HAP-1 (cell line): ENCODE data around the gene KXD1.
"Not testable (repeated sequence)": the region's sequence is repeated elsewhere in the genome, so short reads cannot be mapped to it uniquely, and the experiment has no call there.

Experiments
- DNase-seq, 2 experiments: peaks; one replicate each; pipeline ENCODE4 v3.0.0-alpha.2; 2016 to 2020; ENCODE audit warnings: low spot score in 2 of 2
- H3K27me3 ChIP-seq: fragments of 250-450 bp; sonication (Bioruptor Pico); 2 replicates; pipeline ENCODE4 v1.5.1; 2020; ENCODE audit warnings: low read depth, mild to moderate bottlenecking, moderate library complexity
- H3K36me3 ChIP-seq: fragments of 250-450 bp; sonication (Bioruptor Pico); replicated peaks from 2 replicates; pipeline ENCODE4 v1.5.1; 2020; ENCODE audit warnings: mild to moderate bottlenecking
- H3K4me1 ChIP-seq: fragments of 250-450 bp; sonication (Bioruptor Pico); 2 replicates; pipeline ENCODE4 v1.5.1; 2020; ENCODE audit warnings: mild to moderate bottlenecking
- H3K4me3 ChIP-seq: fragments of 250-450 bp; sonication (Bioruptor Pico); 2 replicates; pipeline ENCODE4 v1.5.1; 2020; ENCODE audit warnings: mild to moderate bottlenecking, moderate library complexity
- H3K9me3 ChIP-seq: fragments of 250-450 bp; sonication (Bioruptor Pico); 2 replicates; pipeline ENCODE4 v1.5.1; 2020; ENCODE audit warnings: mild to moderate bottlenecking, moderate library complexity
- in situ Hi-C: fragments of 300-500 bp; cut with MboI; formaldehyde crosslinking; loops from 3 replicates; pipeline ENCODE4 v1.14.3; 2020; ENCODE audit warnings: low sequenced_read_pairs, inconsistent platforms, mixed read lengths

Gene KXD1

DNA sequence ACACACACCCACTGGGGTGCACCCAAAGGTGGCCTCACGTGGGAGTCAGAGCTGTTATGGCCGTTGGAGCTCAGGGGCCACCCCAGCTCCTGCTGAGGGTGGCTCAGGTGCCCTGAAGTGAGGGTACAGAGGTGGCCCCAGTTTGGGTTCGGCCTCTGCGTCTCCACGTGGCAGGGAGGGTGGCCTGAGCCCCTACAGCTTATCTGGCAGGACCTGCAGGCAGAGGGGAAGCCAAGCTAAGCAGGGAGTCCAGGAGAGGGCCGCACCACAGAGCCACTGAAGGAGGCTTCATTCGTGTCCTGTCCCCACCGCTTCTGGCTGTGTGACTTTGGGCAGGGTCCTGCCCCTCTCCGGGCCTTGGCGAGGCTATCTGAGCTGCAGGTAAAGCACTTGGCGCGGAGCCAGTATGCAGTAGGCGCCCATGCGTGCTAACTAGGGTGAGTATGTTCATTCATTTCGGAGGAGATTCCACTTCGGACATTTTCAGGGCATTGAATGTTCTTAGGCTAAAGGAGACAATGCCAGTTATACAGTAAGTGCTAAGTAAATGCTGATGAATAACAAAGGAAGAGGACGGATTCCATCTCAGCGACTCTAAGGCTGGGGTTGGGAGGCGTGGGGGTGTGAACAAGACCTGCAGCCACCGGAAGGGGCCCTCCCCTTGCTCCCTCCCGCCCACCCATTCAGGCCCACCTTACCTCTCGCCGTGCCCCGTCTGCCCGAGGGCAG lies 35.9 kb downstream of the KXD1 start:
- in situ Hi-C loops: no loop called here
- DNase-seq: peak; percentile 70 to 72
- no peaks in the 10 kb centered on the region for H3K9me3 ChIP-seq
- no peaks in the 10 kb centered on the region for H3K27me3 ChIP-seq
- H3K4me3 ChIP-seq: peak overlapping the region; percentile 34
- peaks cover 16% of the 10 kb centered on the region for H3K4me1 ChIP-seq
- H3K36me3 ChIP-seq: peaks cover 16% of the 10 kb centered on the region

DNA sequence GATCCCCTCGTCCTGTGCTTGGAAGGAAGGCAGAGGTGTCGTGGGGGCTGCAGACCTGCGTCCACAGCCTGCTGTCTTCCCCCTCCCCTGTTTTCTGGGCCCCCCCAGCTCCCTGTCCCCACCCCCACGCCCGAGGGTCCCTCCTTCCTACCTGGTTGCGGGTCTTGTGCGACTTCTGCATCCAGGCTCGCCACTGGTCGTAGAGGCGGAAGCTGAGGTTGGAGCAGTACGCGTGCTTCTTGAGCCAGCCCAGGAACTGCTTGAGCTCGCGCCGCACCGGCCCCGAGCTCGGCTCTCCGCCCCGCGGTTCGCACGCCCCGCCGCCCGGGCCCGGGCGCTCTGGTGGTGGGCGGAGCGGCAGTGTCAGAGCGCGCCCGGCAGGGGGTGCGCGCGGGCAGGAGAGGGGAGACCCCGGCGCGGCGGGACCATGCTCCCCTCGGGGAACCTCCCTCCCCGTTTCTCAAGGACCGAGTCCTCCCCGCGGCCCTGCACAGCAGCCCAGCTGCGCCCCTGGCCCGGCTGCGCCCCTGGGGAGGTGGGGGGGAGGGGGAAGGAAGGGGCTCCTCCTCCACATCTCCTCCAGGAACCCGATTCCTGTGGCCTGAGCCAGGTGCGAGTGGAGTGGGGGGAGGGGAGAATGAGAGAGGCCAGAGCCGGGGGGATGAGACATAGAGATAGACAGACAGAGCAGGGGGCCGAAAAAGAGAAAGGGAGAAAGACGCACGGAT lies 36.6 kb downstream of the KXD1 start:
- in situ Hi-C loops: no loop called here
- peaks cover 14% of the 10 kb centered on the region for H3K4me1 ChIP-seq
- H3K36me3 ChIP-seq: peaks cover 16% of the 10 kb centered on the region
- H3K9me3 ChIP-seq: no peaks in the 10 kb centered on the region
- no peaks in the 10 kb centered on the region for H3K27me3 ChIP-seq
- H3K4me3 ChIP-seq: peak overlapping the region; percentile 34
- peak; percentile 85 to 88 for DNase-seq

DNA sequence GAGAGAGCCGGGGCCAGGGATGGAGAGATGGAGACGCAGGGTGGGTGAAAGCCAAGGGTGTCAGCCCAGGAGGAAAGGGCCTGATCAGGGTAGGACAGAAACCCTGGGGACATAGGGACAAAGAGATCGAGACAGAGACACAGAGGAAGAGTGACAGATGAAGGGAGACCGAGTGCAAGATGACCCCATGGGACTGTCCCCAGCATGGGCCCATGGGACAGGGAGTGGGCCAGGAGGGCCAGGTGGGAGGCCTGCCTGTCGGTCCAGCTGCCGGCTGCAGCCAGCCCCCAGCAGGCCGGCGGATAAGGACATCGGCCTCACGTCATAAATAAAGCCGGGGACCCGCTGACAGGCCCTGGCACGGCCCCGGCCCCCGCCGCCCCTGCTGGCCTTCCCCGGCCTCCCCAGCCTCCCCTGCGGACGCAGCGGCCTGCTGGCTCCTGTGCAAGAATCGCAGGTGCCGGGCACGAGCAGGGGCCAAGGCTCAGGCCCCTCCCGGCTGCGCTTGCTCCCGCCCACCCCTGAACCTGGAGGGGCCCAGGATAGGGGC lies 37.2 kb downstream of the KXD1 start:
- DNase-seq: no peak
- peaks cover 10% of the 10 kb centered on the region for H3K4me1 ChIP-seq
- H3K27me3 ChIP-seq: no peaks in the 10 kb centered on the region
- H3K4me3 ChIP-seq: peak overlapping the region; percentile 34
- H3K36me3 ChIP-seq: peaks cover 16% of the 10 kb centered on the region
- no peaks in the 10 kb centered on the region for H3K9me3 ChIP-seq
- in situ Hi-C loops: no loop called here

DNA sequence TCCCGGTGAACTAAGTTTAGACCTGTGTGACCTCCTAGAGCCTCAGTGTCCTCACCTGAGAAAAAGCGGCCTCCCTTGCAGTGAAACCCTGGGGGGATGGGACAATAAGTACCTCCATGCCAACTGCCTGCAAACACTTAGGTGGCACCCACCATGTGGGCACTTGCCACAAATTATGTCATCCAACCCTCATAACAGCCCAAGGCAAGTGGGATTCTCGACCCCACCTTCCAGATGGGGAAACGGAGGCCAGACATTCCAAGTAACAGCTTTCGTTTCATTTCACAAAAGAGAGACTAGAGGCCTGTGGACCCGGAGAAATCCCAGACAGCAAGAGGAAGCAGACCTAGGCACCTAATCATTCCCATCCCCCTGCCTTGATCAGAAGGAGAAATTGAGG lies 37.8 kb downstream of the KXD1 start:
- Histone ChIP-seq H3K4me1 (peaks cover 6% of the 10 kb centered on the region), H3K9me3 (no peaks in the 10 kb centered on the region), H3K4me3 (no peak overlapping the region), H3K36me3 (peaks cover 12% of the 10 kb centered on the region), H3K27me3 (no peaks in the 10 kb centered on the region)
- in situ Hi-C loops: no loop called here
- DNase-seq: no peak

DNA sequence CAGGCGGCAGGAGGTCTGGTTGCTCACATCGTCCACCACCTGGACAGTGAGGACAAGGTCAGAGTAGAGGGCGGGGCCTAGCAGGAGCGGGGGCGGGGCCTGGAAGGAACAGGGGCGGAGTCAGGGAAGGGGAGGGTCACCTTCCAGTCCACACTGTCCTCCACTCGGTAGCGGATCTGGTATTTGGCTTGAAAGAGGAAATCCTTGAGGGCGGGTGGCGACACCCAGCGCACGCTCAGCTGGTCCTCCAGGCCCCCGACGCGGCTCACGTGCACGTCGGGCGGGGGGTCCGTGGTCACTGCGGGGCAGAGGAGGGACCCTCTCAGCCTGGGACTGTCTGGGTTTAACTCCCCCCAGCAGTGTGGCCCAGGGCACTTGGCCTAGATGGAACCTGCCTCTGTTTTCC lies 39.1 kb downstream of the KXD1 start:
- H3K4me3 ChIP-seq: no peak overlapping the region
- peaks cover 6% of the 10 kb centered on the region for H3K4me1 ChIP-seq
- H3K27me3 ChIP-seq: no peaks in the 10 kb centered on the region
- peaks cover 3% of the 10 kb centered on the region; the same call in 1 of the 2 replicates for H3K36me3 ChIP-seq
- in situ Hi-C loops: no loop called here
- peak in 1 of 2 experiments; percentile 76 for DNase-seq
- no peaks in the 10 kb centered on the region for H3K9me3 ChIP-seq

DNA sequence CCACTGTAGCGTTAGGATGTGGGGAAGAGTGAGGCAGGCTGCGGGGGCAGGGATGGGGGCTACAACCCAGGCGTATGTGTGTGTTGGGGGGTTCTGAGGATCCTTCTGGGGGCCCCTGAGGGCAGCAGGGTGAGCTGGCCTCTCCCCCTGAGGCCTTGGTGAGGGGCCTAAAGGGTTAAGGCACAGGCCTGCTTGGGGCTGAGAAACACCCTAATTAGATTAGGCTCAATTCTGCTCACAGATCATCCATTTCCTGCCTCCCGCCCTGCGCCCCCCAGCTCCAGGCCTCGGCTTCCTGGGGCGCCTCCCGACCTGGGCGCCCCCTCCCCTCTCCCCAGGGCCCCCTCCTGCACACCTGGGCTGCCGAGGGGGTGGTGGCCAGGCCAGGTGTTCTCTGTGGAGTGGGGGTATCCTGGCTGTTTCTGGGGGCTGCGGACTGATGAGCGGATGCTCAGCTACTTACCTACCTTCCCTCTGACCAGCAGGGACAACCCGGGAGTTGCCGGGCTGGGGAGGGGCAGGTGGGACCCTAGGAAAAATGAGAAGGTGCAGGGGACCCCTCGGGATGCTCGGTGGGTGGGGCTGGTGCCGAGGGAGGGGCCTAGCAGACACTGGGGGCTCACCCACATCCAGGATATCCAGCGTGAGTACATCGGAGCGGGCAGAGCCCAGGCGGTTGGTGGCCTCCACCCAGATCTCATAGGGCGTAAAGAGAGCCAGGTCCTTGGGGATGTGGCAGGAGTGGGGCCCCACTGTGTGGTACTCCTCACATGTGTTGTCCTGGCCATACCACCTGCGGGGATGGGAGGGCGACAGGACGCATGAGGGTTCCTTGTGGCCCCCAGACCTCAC lies 40.4 kb downstream of the KXD1 start:
- peaks cover 6% of the 10 kb centered on the region for H3K4me1 ChIP-seq
- H3K9me3 ChIP-seq: no peaks in the 10 kb centered on the region
- H3K27me3 ChIP-seq: no peaks in the 10 kb centered on the region
- in situ Hi-C loops: no loop called here
- no peak overlapping the region for H3K4me3 ChIP-seq
- DNase-seq: no peak
- H3K36me3 ChIP-seq: no peaks in the 10 kb centered on the region; the same call in 1 of the 2 replicates

DNA sequence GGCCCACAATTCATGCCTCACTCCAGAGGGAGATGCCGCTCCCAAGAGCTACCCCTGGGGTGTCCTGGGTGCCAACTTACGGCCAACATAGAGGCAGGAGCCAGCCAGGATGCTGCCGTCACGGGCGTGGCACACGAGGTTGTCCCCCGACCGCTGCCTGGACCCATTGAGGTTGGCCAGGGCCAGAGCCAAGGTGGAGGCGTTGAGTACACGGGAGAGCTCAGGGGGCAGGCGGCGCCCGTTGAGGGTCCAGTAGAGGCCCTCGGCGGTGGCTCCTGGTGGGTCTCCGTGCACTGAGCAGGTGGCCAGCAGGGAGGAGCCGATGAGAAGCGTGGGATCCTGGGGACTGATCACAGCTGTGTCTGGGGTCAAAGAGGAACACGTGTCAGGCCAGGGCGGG lies 41.8 kb downstream of the KXD1 start:
- H3K4me3 ChIP-seq: no peak overlapping the region
- H3K36me3 ChIP-seq: no peaks in the 10 kb centered on the region
- peaks cover 4% of the 10 kb centered on the region for H3K27me3 ChIP-seq
- no peaks in the 10 kb centered on the region; the same call in 1 of the 2 replicates for H3K4me1 ChIP-seq
- in situ Hi-C loops: no loop called here
- H3K9me3 ChIP-seq: no peaks in the 10 kb centered on the region
- no peak for DNase-seq

DNA sequence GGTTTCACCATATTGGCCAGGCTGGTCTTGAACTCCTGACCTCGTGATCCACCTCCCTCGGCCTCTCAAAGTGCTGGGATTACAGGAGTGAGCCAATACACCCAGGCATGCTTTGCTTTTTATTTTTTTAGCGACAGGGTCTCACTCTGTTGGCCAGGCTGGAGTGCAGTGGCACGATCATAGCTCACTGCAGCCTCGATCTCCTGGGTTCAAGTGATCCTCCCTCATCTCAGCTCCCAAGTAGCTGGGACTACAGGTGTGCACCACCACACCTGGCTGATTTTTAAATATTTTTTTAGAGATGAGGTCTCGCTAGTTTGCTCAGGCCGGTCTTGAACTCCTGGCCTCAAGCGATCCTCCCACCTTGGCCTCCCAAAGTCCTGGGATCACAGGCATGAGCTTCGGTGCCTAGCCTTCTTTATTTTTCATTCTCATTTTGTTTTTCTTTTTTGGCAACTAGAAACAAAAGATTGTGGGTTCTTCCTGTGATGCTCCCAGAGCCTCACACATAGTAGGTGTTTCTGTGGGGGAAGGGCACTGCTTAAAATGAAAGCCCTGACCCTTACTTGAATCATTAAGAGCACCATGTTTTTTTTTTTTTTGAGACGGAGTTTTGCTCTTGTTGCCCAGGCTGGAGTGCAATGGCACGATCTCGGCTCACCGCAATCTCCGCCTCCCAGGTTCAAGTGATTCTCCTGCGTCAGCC lies 43.2 kb downstream of the KXD1 start:
- H3K4me3 ChIP-seq, in situ Hi-C loops, H3K36me3 ChIP-seq, DNase-seq, H3K9me3 ChIP-seq, H3K4me1 ChIP-seq: not testable (repeated sequence)
- H3K27me3 ChIP-seq: peaks cover 18% of the 10 kb centered on the region

DNA sequence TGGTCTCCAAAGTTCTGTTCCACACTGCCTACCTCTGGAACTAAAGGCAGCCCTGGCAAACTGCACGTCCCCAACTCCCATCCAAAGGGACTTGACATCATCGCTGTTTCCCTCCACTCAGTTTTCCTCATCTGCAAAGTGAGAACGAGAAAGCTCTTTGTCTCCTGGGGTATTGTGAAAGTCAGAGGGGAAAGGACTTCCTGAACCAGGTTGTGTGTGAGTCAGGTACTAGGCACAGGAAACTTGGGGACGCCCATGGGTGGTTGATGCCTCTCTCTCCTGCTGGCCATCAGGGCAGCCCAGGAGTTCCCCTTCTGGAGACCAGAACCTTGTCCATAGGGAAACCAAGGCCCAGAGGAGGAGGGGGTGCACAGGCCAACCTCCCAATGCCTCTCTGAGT lies 44.2 kb downstream of the KXD1 start:
- DNase-seq: no peak
- H3K9me3 ChIP-seq: no peaks in the 10 kb centered on the region
- no peaks in the 10 kb centered on the region for H3K4me1 ChIP-seq
- no peak overlapping the region for H3K4me3 ChIP-seq
- in situ Hi-C loops: no loop called here
- no peaks in the 10 kb centered on the region for H3K36me3 ChIP-seq
- H3K27me3 ChIP-seq: peaks cover 21% of the 10 kb centered on the region

DNA sequence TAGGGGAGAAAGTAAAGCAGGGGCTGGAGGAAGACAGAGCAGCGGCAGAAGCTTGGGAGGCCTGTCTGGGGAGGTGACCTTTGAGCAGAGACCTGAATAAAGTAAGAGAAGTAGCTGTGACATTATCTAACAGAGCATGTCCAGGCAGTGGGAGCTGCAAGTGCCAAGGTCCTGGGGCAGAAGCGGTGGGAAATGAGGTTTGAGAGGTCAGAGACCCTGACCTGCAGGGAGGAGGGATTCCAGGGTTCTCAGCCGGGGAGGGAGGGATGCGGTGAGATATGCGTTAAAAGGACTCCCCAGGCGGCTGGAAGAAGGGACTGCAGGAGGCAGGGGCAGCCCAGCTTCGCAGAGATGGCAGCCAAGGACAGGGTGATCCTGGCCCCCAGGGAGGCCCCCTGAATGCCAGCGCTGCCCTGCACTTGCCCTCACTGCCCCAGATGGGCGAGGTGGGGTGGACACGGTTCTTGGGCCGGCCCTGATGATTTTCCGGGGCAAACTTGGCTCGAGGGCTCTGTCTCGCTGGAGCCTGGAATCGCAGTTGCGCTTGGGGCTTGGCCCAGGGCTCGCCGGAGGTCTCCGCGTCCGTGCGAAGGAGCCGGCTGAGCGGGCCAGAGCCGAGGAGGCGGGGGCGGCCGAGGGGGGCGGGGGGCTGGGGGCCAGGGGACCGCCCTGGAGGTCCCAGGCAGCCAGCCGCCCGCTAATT lies 45.7 kb downstream of the KXD1 start:
- no peaks in the 10 kb centered on the region for H3K9me3 ChIP-seq
- H3K36me3 ChIP-seq: no peaks in the 10 kb centered on the region
- in situ Hi-C loops: no loop called here
- H3K4me1 ChIP-seq: no peaks in the 10 kb centered on the region
- H3K27me3 ChIP-seq: peaks cover 34% of the 10 kb centered on the region
- H3K4me3 ChIP-seq: no peak overlapping the region
- DNase-seq: no peak

DNA sequence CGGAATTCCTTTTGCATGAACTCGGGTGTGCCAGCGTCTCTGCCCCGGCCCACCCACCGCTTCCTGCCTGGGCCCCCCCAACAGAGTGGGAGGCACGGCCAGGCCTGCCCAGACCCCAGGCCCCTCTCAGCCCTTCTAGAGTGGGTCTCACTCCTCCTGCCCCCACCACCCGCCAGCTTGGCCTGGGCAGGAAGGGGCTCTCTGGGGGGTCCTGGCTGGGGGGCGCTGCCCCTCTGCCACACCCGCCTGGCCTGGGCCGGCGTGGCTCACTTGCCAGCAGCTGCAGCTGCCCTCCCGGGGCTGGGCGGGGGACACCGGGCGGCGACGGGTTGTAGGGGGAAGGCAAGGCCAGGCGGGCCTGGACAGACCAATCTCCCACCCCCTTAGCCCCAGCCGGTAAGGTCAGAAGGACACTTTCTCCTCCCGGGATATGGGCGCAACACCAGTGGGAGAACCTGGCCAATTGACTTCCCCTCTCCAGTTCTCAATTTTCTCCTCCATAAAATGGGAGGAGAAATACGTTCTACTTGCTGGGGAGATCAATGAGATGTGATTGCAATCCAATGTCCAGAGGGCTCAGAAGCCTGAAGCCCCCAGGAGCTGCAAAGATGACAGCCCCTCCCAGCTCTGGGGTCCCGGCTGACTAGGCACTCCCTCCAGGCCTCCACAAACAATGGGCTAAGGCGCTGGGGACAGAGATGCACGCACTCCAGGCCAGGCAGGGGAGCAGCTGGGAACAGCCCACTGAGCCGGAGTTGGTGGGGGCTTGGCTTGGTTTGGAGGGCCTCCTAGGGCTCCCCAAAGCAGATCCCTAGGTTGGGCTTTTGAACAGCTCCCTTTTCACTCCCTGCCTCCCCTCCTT lies 46.5 kb downstream of the KXD1 start:
- H3K4me1 ChIP-seq: no peaks in the 10 kb centered on the region
- no peak for DNase-seq
- no peak overlapping the region for H3K4me3 ChIP-seq
- H3K36me3 ChIP-seq: no peaks in the 10 kb centered on the region
- H3K9me3 ChIP-seq: no peaks in the 10 kb centered on the region
- in situ Hi-C loops: no loop called here
- peaks cover 41% of the 10 kb centered on the region for H3K27me3 ChIP-seq

DNA sequence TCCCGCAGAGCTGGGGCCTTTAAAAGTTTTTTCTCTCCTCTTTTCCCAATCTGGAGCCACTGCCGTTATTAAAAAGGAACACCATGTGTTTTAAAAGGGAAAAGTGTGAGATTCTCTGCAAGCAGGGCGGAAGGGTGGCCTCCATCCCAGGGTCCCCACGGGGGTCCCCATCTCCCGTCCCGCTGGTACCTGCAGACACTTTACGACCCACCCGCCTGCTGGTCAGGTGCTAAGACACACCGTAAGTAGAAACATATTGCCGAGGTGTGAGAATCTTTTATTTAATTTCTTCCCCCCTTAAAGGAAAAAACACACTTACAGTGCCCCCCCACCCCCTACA lies 47.1 kb downstream of the KXD1 start:
- no peak for DNase-seq
- Histone ChIP-seq H3K4me1 (no peaks in the 10 kb centered on the region), H3K4me3 (no peak overlapping the region), H3K27me3 (peaks cover 47% of the 10 kb centered on the region), H3K9me3 (no peaks in the 10 kb centered on the region), H3K36me3 (no peaks in the 10 kb centered on the region)
- in situ Hi-C loops: no loop called here
